Measurements from ENCODE around the gene NTN1.
"Not testable (repeated sequence)": the region's sequence is repeated elsewhere in the genome, so short reads cannot be mapped to it uniquely, and the experiment has no call there.

Gene NTN1

DNA sequence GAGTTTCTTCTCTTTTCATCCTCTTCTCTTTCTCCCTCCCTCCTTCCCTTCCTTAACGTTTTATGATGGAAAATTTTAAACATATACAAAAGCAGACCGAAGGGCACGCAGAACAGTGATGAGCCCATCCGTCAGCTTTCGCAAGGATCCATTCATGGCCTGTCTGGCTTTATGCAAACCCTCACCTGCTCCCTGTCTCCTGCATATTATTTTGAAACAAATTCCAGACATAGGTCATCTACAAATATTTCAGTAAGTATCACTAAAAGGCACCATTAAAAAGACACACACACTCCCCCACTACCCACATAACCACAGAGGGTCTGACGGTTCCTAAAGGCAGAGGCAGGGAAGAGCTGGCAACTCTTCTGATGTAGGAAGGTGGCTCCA, 235.0 kb downstream of the NTN1 start:
- no peak for DNase-seq

DNA sequence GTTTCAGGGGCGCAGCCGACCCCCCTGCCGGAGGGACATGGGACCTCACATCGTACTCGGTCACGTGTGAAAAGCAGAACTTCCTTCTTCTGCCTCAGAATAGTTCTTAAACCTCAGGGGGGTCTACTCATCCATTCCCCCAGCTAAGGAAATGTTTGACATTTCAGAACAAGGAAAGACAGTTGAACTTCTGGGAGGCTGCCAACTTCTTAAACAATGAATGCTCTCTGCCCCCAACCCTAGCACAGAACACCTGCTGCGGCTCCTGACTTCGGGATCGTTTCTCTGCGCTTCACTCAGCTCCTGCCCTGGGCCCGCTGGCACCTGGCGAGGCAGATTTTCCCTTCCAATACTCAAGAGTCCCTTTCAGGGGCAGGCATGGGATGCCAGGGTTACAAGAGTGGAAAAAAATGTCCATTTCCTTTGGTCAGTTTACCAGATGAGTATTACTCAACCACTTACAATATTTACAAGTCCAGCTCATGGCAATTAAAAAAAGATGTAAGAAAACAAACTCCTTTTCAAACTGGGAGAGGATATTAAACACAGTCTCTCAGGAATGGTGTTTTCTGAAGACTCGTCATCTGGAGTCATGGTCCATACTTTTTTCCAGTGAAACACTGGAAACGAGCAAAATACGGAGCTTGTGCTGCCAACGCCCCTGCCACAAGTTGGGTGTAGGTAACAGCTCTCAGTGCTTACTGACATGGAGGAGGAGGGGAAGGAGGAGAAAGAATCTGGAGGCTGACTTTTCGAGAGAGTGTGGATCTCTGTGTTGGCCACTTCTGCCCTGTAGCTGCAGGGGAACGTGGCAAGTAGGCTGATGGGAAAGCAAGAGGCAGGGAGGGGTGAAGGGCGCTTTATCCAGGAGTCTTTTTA, 235.7 kb downstream of the NTN1 start:
- DNase-seq: no peak

DNA sequence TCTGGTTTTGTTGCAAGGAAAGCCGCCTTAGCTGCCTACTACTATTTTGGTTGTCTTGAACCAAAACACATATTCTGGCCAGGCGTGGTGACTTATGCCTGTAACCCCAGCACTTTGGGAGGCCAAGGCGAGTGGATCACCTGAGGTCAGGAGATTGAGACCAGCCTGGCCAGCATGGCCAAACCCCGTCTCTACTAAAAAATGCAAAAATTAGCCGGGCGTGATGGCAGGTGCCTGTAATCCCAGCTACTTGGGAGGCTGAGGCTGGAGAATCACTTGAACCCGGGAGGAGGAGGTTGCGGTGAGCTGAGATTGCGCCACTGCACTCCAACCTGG, 236.3 kb downstream of the NTN1 start:
- DNase-seq: not testable (repeated sequence)

DNA sequence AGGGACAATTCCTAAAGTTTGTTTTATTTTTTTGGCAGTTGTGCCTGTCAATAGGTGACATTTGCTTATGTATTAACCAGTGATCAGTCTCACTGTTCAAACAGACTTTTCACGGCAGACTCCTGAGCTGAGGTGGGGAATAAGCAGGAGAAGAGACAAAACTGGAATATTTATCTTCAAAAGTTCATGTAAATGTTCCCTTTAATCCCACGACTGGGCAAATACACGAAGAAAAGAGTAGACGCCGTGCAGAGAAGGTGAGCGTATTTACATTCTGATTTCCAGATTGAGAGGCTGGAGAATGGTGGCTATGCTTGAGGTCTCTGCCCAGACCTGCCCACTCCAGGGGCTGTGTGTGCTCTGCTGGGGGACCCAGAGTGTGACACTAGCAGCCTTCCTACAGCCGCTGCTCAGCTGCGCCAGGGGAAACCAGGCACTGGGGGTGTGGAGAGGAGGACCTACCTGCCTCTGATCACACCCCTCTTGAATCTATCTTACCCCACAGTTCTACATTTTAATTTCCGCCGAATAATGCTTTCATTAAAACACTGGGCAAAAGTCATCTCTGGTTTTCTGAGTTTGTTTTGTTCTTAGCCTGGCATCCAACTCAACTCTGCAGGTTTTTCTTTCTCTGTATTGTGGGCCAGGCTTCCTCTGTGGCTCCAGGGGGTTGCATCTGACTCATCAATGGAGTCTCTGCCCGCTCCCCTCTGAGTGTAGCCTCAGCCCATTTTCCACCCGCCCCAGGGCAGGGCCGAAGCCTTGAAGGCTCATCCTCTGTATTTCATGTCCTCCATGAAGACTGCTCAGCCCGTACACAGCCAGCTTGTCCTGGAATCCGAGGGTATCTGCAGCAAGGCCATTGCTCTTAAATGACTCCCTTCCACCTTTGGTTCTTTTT, 237.1 kb downstream of the NTN1 start:
- DNase-seq: no peak

DNA sequence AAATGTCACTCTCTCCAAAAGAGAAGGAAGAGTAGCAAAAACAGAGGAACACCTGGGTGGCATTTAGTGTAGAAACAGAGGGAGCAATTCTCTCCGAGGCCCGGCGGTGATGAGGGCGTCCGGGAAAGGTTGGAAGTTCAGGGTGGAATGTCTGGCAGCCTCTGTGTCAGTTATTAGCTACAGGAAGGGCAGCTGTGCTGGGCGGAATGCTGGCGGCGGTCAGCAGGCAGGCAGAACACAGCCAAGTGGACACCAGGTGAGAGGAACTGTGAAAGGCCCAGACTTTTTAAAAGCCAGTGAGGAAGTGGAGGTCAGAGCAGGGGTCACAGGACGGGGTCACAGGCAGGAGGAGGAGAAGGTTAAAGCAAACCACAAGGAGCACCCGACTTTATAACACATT, 238.1 kb downstream of the NTN1 start:
- no peak for DNase-seq

DNA sequence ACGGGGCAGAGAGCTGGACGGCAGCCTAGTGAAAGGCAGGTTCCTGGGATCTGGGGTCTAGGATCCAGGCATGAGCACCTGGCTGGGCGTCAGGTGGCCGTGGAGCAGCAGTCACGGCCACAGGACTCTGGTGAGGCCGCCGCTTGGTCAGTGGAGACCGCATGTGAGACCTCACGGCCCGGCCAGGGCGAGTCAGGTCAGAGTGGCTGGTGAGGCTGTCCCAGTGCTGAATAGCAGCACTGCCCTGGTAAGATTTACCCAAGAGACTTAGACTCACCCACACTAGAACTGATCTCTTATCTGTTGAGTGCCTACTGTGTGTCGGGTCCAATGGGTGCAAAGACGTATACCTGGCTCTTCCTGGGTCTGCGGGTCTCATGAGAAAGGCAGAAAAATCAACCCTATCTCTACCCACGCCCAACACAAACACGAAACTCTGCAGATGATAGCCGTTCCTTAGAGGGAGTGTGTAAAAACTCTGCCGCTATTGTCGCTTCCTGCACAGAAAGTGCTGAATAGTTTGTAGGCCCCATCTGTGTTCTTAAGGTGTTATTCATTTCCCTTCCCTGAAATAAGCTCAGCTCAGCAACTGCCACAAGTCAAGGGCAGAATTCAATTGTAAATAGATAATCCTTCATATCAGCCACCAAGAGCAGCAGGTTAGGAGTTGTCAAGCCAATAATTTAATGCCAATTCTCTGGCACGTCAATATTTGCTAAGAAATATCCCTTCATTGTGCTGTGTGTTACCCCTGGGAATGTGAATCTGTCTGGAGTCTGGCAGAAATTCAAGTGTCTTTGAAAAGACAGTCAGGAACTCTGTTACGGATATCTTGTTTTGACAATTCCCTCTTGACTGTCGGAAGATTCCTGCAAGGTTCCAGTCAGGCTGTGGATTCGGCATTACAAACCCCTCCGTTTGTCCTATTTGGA, 240.0 kb downstream of the NTN1 start:
- no peak for DNase-seq

DNA sequence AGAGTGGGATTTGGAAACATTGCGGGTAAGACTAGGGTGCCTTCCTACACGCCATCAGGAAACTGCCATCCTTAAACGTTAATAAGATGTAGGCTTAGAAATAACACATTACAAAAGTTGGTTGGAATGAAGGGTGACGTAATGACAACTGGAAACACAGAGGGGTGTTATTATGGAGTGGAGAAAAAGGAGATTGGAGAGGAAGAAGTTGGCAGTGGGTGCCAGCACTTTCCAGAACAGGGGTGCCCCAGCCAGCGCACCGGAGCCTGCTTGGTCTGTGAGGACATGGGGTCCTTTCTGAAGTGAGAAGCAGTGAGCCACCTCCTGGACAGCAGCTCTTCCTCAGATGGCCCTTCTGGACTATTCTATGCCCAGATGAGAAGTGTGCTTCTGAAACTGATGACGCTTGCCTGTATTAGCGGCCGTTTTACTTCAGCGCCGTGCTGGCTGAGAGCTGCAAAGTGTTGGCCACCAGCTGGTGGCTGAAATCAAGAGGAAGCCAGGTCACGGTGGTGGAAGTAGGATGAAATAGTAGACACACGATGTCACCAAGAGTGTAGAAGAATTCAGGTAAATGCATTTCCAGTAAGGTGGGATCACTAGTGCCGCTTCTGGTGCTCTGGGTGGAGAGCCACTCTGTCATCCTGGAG, 244.8 kb downstream of the NTN1 start:
- no peak for DNase-seq

DNA sequence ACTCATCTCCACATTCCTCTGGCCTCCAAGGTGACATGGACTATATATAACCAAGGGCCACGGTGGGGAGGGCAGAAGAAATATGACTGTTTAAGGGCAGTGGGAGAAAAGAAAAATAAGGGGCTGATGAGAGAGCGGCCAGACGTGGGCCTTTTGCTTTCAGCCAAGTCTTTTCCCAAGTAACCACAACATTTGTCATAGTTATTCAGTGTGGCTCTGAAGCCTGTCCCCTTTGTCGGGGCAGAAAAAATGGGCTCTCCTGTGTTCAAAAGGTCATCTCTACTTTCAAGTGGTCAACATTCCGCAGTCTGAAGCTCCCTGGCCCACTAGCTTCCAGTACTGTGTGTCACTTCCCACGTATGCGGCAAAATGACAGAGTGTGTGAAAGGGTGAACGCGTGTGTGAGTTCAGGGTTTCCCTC, 245.4 kb downstream of the NTN1 start:
- no peak for DNase-seq

DNA sequence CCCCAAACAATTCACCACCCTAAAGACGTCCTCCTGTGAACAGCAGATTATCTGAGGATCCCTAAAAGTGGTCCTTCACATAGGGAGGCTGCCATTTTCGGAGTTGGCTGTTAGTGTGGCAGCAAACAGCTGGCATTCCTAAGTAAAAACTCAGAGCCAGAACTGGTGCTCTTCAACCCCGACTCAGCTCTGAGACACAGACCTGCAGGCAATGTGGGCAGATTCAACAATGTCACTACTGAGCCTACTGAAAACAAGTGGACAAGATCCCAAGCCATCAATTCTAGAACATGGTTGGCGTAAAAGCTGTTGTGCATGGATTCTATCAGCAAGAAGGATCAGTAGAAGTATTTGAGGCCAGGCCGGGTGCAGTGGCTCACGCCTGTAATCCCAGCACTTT, 247.2 kb downstream of the NTN1 start:
- no peak for DNase-seq

DNA sequence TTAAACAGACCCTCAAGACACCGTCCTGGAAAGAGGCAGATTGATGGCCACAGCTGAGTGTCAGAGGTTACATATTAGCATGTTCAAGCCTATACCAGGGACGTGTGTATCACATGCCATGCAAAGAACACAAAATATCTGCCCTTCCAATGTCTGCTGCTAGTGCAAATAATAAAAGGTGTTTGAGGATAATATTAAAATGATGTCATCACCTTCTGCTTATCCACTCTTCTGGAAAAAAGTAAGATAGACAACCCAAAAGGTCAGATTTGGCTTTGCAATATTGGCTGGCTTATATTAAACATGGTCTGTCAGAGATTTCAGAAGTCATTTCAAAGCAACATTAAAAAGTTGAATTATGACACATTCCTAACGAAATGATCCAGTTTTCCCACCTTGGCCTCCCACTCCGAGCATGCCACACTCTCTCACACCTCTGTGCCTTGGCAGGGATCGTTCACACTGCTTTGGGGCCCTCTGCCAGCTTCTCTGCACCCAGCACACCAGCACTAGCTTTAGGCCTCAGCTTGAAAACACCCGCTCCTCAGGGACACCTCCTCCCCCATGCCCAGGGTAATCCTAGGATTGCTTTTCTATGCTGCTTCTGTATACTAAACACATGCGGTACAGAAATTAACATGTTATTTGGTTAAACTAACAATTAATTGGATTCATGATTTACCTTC, 248.2 kb downstream of the NTN1 start:
- no peak for DNase-seq

DNA sequence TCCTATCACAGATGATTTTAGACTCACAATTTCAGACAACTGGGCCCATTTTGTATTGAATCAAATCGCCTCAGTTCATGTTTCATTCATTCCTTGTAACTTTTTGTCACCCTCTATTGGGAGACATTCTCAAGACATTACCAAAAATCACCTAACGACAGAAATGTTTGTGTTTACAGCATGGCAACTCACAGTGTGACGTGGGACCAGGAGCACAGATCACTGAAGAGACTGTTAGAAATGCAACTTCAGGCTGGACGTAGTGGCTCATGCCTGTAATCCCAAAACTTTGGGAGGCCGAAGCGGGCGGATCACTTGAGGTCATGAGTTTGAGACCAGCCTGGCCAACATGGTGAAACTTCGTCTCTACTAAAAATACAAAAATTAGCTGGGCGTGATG, 249.6 kb downstream of the NTN1 start:
- DNase-seq: no peak

DNA sequence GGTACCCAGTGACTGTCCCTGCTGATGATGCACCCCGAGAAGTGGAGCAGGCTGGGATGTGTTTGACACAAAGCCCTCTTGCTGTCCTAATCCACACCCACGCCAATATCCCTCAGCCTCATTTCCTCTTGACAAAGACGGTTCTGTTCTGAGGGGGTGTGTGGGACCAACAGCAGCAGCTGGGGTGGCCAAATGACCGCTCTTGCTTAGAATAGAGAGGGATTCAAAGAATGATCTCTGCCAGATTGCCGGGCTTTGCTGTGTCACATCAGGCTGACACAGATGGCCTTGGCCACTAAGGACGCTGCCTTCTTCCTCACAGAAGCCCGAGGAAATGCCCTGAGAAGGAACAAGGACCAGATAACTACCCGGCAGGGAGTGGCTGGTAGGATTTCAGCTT, 250.7 kb downstream of the NTN1 start:
- DNase-seq: no peak

DNA sequence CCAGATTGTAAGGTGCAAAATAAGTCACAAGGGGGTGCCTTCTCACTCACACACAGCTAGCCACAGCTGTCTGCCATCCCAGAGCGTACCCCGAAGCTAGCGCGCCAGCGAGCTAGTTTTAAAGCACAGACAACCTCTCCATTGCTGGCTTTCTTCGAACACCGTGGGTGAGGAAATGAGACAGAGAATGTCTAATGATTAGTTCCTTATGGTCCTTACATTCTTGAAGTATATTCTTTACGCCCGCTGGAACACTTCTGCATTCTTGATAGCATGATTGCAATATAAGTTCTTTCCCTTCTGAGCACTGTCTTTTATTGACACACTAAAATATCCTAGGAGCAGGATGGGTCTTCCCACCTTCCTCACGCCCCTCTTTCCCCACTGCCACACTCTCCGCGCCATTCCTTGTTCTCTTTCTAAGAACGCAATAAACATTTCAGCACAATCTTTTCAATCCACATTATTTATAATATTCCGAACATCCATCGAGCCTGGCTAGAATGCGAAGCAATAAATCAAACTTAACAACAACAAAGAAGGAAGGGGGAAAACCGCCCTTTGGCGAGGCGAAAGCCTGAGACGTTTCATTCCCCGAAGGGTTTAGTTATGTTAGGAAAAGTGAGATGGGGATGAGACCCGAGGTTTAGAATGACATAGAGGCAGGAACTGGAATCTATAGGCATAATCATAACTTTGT, 251.3 kb downstream of the NTN1 start:
- DNase-seq: no peak

DNA sequence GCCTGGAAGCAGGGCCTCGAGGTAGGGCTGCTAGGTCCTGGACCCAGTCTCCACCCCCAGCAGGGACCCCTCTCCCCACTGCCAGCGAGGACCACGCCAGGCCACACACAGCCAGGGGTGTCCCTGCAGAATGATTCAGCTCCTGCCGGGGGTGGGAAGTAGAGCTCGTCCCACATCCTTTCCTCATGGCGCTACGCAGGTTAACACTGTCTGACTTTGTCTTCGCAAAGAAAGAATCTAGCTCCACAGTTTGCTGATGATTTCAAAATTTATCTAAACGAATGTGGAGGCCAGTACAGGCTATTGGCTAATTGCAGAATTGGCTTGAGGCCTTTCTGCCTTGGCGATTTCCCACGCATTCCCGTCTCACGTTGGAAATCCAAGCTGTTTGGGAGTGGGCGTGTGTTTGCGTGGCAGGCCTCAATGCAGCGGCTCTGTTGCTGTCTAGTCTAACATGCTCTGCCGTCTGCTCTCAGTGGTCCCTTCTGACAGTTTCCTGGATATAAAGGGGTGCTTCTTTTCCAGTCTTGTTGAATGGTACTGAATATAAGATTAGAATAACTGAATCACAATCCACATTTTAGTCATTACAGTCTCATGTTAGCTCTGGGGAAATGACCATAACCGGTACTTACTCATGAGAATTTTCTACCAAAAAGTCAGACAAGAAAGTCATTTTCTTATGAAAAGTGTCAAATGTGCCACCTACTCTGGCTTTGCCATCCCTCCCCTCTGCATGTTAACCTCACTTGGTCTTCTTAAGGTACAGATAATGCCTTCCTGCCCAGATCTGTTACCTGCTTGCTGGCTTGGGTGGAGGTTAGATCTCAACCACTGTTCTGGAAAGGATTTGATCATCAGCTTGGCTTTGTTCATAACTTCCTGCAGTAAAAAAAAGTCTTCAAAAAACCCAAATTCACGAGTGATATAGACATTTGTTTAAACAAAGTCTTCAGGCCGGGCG, 252.4 kb downstream of the NTN1 start:
- no peak for DNase-seq

DNA sequence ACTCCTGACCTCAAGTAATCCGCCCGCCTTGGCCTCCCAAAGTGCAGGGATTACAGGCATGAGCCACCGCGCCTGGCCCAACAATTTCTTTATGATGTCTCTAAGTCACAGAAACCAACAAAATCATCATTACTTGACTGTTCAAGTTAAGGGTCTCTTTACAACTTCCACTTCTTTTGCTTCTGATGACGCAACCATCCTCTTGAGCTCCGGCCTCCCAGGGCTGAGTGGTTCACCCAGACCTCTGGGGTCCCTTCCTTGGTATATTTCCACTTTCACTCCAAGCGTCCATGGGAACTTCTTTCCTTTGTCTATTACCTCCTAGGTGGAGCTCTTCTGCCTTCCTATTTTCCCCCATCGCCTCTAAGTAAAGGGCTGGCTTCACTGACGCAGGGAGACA, 253.7 kb downstream of the NTN1 start:
- DNase-seq: no peak

DNA sequence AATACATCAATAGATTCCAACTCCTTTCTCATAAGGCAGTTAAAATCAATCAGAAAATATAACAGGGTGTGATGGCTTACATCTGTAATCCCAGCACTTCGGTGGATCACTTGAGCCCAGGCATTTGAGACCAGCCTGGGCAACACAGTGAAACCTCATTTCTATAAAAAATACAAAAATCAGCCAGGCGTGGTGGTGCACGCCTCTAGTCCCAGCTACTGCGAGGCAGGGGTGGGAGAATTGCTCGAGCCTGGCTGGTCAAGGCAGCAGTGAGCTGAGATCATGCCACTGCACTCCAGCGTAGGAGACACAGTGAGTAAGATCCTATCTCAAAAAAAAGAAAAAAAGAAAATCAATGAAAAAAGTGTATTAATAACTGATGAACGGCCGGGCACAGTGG, 258.6 kb downstream of the NTN1 start:
- DNase-seq: no peak

DNA sequence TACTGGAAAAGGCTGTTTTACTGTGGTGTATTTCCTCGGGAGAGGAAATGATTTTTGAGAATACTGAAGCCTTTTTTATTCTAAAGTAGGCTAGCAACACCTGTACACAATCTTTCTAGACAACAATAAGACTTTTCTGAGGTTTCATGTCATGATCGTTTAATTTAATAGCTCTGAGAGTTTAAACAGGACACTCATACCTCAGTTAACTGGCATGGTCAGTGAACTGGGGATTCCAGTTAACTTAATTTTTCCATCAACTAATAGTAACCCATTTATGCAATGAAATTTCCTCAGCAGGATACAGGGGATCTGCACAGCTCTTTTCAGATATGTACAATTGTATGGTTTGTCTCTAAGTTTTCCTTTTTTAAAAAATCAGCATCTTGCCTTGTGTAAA, 262.6 kb downstream of the NTN1 start:
- no peak for DNase-seq

DNA sequence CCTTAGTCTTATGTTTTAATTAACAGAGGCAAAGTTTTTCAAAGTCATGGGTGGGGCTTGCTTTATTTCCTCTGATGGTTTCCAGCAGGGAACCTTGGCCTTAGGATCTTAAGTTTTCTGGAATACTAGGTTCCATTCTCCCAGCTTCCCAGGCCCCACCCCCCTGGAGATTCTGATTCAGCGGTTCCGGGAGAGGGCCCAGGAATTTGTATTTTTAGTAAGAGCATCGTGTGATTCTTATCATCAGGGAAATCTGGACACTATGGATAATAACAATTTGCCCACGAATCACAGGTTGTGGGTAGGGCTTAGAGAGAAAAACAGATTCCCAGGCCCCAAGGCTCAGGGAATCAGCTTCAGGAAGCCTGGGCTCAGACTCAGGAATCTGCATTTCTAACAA, 263.6 kb downstream of the NTN1 start:
- DNase-seq: no peak

DNA sequence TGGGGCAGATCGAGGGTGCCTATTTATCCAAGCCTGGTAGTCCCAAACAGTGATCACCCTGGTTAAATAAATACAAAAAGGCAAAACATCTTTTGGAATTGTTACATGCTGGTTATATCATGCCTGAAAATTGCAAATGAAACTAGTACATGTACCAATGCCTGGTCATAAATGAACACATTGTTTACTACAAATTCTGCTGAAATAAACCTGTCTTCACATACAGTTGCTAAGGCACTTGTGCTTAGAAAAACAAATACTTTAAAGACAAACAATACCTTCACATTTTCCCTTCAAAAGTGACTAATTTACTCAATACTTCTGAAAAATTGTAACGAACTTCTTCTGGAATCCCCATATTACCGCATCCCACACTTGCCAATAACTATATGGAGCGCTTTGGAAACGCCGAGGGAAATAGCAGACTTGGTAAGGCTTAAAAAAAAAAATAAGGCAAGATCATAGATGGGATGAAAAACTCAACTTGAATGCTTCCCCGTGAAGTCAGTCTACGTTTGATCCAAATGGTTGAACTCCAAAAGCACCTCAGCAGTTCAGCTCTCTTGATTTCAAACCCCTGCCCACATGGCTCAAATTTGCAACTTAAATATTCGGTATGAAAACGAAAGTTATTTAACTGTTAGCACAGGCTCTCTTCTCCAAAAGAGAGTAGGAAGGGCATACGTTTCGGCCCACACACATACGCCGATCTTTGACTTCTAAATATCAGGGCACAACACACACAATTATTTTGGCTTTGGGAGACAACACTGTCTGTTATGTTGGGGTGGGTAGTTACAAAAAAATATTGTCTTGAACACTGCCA, 264.5 kb downstream of the NTN1 start:
- DNase-seq: no peak

Data from cortex of kidney (tissue), 1 donor.